GM23338 (cell line): ENCODE results near the gene MAP1LC3A.

Experiments used
- EZH2 ChIP-seq: fragments of 200-600 bp; sonication (generic); IDR thresholded peaks from one replicate; pipeline ENCODE4 v1.8.0; 2017; ENCODE audit warnings: antibody characterized with exemption, mild to moderate bottlenecking, low read depth; ENCODE audit not compliant: unreplicated experiment
- POLR2AphosphoS5 ChIP-seq: IDR thresholded peaks from 2 replicates; pipeline ENCODE4 v1.6.1; 2016; ENCODE audit warnings: antibody characterized with exemption, low read depth
- TF ChIP-seq, protein P1 (sequence below): IDR thresholded peaks from 2 replicates; pipeline ENCODE4 v1.6.1; 2016; ENCODE audit warnings: antibody characterized with exemption

DNA sequence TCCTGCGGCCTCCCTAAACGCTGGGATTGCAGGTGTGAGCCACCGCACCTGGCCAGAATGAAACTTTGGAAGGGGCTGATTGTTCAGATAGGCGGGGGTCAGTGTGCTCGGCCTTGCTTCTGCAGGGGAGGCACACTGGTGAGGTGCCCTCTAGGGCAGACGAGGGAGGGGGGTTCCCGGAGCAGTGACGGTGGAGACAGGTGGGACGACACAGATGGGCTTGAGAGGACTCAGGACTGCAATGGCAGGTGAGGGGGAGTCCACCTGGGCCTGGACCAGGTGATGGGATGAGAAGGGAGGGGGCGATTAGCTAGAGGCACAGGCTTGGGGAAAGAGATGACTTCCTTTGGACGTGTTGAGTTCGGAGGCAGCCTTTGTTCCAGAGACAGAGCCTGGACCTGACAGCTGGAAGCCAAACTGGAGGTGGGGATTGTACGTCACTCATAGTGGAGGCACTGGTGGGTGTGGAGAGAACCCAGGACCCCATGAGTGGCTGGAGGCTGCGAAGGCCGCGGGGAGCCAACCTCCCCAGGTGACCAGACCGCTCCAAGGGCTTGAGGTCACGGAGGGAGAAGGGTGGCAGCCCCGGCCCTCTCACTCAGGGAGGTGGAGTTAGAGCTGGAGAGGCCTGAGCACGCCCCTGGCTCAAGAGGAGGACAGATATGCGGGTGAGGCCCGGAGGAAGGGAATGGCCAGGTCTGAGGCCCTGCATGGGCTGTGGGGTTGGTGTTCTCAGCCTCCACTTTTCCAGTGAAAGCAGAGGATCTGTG, 10.5 kb upstream of the MAP1LC3A start:
- no peak for TF ChIP-seq EZH2
- TF ChIP-seq, protein P1, sequence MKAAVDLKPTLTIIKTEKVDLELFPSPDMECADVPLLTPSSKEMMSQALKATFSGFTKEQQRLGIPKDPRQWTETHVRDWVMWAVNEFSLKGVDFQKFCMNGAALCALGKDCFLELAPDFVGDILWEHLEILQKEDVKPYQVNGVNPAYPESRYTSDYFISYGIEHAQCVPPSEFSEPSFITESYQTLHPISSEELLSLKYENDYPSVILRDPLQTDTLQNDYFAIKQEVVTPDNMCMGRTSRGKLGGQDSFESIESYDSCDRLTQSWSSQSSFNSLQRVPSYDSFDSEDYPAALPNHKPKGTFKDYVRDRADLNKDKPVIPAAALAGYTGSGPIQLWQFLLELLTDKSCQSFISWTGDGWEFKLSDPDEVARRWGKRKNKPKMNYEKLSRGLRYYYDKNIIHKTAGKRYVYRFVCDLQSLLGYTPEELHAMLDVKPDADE = no peak
- TF ChIP-seq POLR2AphosphoS5 = no peak
